B cell (primary cell): ENCODE measurements around the gene MOV10L1. TPM values are rescaled to one million over a fixed set of nuclear protein-coding genes. Genes with fewer than 3 reads are reported as not detected.

Experiments
- ATAC-seq: fragments of 200-7000 bp; cut with Tn5 transposase; one replicate; pipeline ENCODE4 v1.10.0; 2021; ENCODE audit warnings: low read depth, mild to moderate bottlenecking, moderate number of reproducible peaks, moderate library complexity
- CTCF ChIA-PET: fragments of 350-600 bp; sonication (Branson Sonifier 250); formaldehyde crosslinking; loops from one replicate; lab custom pipeline; 2021; ENCODE audit warnings: antibody characterized with exemption, inconsistent platforms; lab: Charles Lee
- POLR2A ChIA-PET: fragments of 350-600 bp; sonication (Branson Sonifier 250); formaldehyde crosslinking; loops from one replicate; lab custom pipeline; 2021; ENCODE audit warnings: antibody characterized with exemption; lab: Charles Lee
- DNase-seq: peaks from one replicate; pipeline ENCODE4 v3.0.0; 2013
- H2AFZ ChIP-seq: 2 replicates; pipeline ENCODE4 v1.6.1; 2012; ENCODE audit warnings: mild to moderate bottlenecking, low read depth, low read length; ENCODE audit not compliant: insufficient read depth, poor library complexity, severe bottlenecking
- H3K27ac ChIP-seq, 2 donors: 1 replicate in 1 of 2; 2 replicates in 1 of 2; pipeline ENCODE4 v1.5.1; 2012 to 2013; ENCODE audit warnings: low read length in 2 of 2, mild to moderate bottlenecking in 2 of 2, moderate library complexity in 1 of 2
- H3K27me3 ChIP-seq, 4 experiments: fragments of 200-600 bp in 1 of 4; sonication (generic) in 1 of 4; replicated peaks in 1 of 4; 1 replicate in 2 of 4; 2 replicates in 2 of 4; pipeline versions ENCODE4 v1.6.1 to v1.7.0; 2013 to 2016; ENCODE audit warnings: low read length in 3 of 4, mild to moderate bottlenecking in 2 of 4, mixed read lengths in 1 of 4, moderate library complexity in 1 of 4; ENCODE audit not compliant: insufficient read depth in 4 of 4, control insufficient read depth in 3 of 4; ENCODE audit errors: control extremely low read depth in 1 of 4
- H3K36me3 ChIP-seq, 2 experiments: replicated peaks in 1 of 2; 1 replicate in 1 of 2; 2 replicates in 1 of 2; pipeline versions ENCODE4 v1.6.1 to v1.7.1; 2013; ENCODE audit warnings: low read length in 1 of 2; ENCODE audit not compliant: insufficient read depth in 2 of 2, control insufficient read depth in 1 of 2; ENCODE audit errors: control extremely low read depth in 1 of 2, extremely low read depth in 1 of 2
- H3K4me1 ChIP-seq, 2 donors: fragments of 200-600 bp in 1 of 2; sonication (generic) in 1 of 2; 1 replicate in 1 of 2; 2 replicates in 1 of 2; pipeline versions ENCODE4 v1.5.1 to v1.6.1; 2013 to 2017; ENCODE audit warnings: low read length in 2 of 2; ENCODE audit not compliant: control insufficient read depth in 2 of 2, insufficient read depth in 2 of 2
- H3K4me2 ChIP-seq: replicated peaks from 2 replicates; pipeline ENCODE3; 2012; ENCODE audit warnings: mild to moderate bottlenecking, low read depth, low read length; ENCODE audit not compliant: poor library complexity, severe bottlenecking
- H3K4me3 ChIP-seq, 5 experiments: fragments of 200-600 bp in 1 of 5; sonication (generic) in 1 of 5; 1 replicate in 3 of 5; 2 replicates in 2 of 5; pipeline versions ENCODE4 v1.5.1 to v1.7.0; 2011 to 2016; ENCODE audit warnings: low read length in 4 of 5, mild to moderate bottlenecking in 4 of 5, low read depth in 2 of 5, control low read depth in 1 of 5, moderate library complexity in 1 of 5; ENCODE audit not compliant: insufficient read depth in 1 of 5; ENCODE audit errors: control extremely low read depth in 1 of 5, extremely low read depth in 1 of 5
- H3K79me2 ChIP-seq: fragments of 200-600 bp; sonication (generic); one replicate; pipeline ENCODE4 v1.6.0; 2016; ENCODE audit warnings: low read length; ENCODE audit not compliant: control insufficient read depth, insufficient read depth
- H3K9ac ChIP-seq: fragments of 200-600 bp; sonication (generic); 2 replicates; pipeline ENCODE4 v1.6.1; 2017; ENCODE audit warnings: mild to moderate bottlenecking, low read length, moderate library complexity
- H3K9me3 ChIP-seq, 3 donors: one replicate each; pipeline versions ENCODE4 v1.6.1 to v1.7.1; 2013; ENCODE audit warnings: low read length in 2 of 3; ENCODE audit not compliant: control insufficient read depth in 2 of 3, insufficient read depth in 1 of 3; ENCODE audit errors: control extremely low read depth in 1 of 3
- H4K20me1 ChIP-seq: 2 replicates; pipeline ENCODE4 v1.6.0; 2012; ENCODE audit warnings: mild to moderate bottlenecking, low read length; ENCODE audit not compliant: insufficient read depth, control insufficient read depth, poor library complexity, severe bottlenecking
- H3K27ac Mint-ChIP-seq: one replicate; pipeline ENCODE4 v1.8.0; 2021; ENCODE audit warnings: mixed read lengths
- H3K27me3 Mint-ChIP-seq: one replicate; pipeline ENCODE4 v1.8.0; 2021; ENCODE audit warnings: mixed read lengths
- H3K4me1 Mint-ChIP-seq: one replicate; pipeline ENCODE4 v1.8.0; 2021; ENCODE audit warnings: mixed read lengths
- H3K4me3 Mint-ChIP-seq: one replicate; pipeline ENCODE4 v1.8.0; 2021; ENCODE audit warnings: mixed read lengths
- H3K9me3 Mint-ChIP-seq: one replicate; pipeline ENCODE4 v1.8.0; 2022; ENCODE audit warnings: mixed read lengths; ENCODE audit not compliant: insufficient read depth
- EZH2 ChIP-seq: IDR thresholded peaks from 2 replicates; pipeline ENCODE4 v1.6.1; 2012; ENCODE audit warnings: borderline replicate concordance, low read depth, mild to moderate bottlenecking, moderate library complexity, low read length; ENCODE audit not compliant: insufficient read depth, poor library complexity, severe bottlenecking
- WGBS: methylation state at CpG from one replicate; pipeline ENCODE4 v1.1.5; 2013; ENCODE audit warnings: missing lambda C conversion rate; ENCODE audit not compliant: insufficient coverage; 5-methylcytosine and 5-hydroxymethylcytosine counted together
- intact Hi-C: fragments of 100-400 bp; cut with micrococcal nuclease; formaldehyde crosslinking; loops from one replicate; pipeline ENCODE4 v1.10.0; 2022
- polyA plus RNA-seq: library from polyadenylated mRNA; depleted of rRNA; stranded (reverse); fragments of >200 nt; gene quantifications from 2 replicates; pipeline ENCODE4 v1.2.3, GENCODE V29; 2012
- total RNA-seq, 2 donors: library from RNA; stranded (reverse); fragments of 120-200 nt in 1 of 2; gene quantifications; 1 replicate in 1 of 2; 2 replicates in 1 of 2; pipeline versions ENCODE4 v1.2.3 to v1.2.4, GENCODE V29; 2013 to 2022
- TF ChIP-seq, protein P1 (sequence below): fragments of 200-600 bp; IDR thresholded peaks from one replicate; pipeline ENCODE4 v1.8.0; 2022; ENCODE audit warnings: antibody characterized with exemption, mild to moderate bottlenecking

Gene MOV10L1
- total and polyA plus RNA-seq, 2 donors (not counting 1 experiment from before 2014, with no cell fraction given): not detected

- ChIA-PET CTCF (interaction anchor here (0.8 to 4.0 kb wide), 18 partner anchors 12 to 335 kb away, joined by 3 to 41 read pairs (median 6); partner anchors contain the start of gene SCO2), POLR2A (interaction anchor here (0.5 to 4.6 kb wide), 23 partner anchors 8 to 349 kb away, joined by 3 to 54 read pairs (median 6); partner anchors contain the start of genes DENND6B, PANX2, PIM3 and PPP6R2)
- Histone ChIP-seq H3K36me3 (peaks cover 0 to 25% of the 10 kb centered on the region in 2 experiments), H3K9ac (peak overlapping the region; percentile 79), H2AFZ (no peak overlapping the region), H3K27me3 (no peaks in the 10 kb centered on the region), H3K9me3 (peaks cover 0 to 2% (median 0%) of the 10 kb centered on the region in 3 donors), H3K4me1 (peaks cover 82 to 91% of the 10 kb centered on the region in 2 donors), H3K27ac (peak overlapping the region; percentile 99 to 100), H4K20me1 (peaks cover 7% of the 10 kb centered on the region), H3K79me2 (peaks cover 26% of the 10 kb centered on the region), H3K4me2 (peak overlapping the region; percentile 98), H3K4me3 (peak overlapping the region in 4 of 5 experiments; percentile 36 to 63 (median 52))
- Mint-ChIP-seq H3K4me3 (peak overlapping the region; percentile 86), H3K4me1 (peaks cover 63% of the 10 kb centered on the region), H3K27me3 (no peaks in the 10 kb centered on the region), H3K27ac (peak overlapping the region; percentile 99), H3K9me3 (no peaks in the 10 kb centered on the region)
- 0% methylated on average over 42 of the region's 43 CpGs for WGBS
- ATAC-seq: peak; percentile 50
- DNase-seq: peak; percentile 97
- intact Hi-C loops: loop anchor here (1.0 to 5.0 kb wide), 9 partner anchors 10 to 430 kb away; partner anchors contain the start of genes PIM3, TUBGCP6 and ZBED4
- no peak for TF ChIP-seq EZH2
- TF ChIP-seq, protein P1, sequence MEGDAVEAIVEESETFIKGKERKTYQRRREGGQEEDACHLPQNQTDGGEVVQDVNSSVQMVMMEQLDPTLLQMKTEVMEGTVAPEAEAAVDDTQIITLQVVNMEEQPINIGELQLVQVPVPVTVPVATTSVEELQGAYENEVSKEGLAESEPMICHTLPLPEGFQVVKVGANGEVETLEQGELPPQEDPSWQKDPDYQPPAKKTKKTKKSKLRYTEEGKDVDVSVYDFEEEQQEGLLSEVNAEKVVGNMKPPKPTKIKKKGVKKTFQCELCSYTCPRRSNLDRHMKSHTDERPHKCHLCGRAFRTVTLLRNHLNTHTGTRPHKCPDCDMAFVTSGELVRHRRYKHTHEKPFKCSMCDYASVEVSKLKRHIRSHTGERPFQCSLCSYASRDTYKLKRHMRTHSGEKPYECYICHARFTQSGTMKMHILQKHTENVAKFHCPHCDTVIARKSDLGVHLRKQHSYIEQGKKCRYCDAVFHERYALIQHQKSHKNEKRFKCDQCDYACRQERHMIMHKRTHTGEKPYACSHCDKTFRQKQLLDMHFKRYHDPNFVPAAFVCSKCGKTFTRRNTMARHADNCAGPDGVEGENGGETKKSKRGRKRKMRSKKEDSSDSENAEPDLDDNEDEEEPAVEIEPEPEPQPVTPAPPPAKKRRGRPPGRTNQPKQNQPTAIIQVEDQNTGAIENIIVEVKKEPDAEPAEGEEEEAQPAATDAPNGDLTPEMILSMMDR: peak; percentile 54
Measured at GRCh38 chr22:50190182-50190940, 100.6 kb downstream of the MOV10L1 start.
